Erythroblast (primary cell): ENCODE measurements around the gene XRCC1.
"Not testable (repeated sequence)": the region's sequence is repeated elsewhere in the genome, so short reads cannot be mapped to it uniquely, and the experiment has no call there.

ENCODE experiments used
- DNase-seq, 2 experiments: peaks; one replicate each; lab custom pipeline; 2025; lab: John Stamatoyannopoulos, UW
- GATA1 ChIP-seq: IDR thresholded peaks from 2 replicates; pipeline ENCODE4 v1.6.1; 2011; ENCODE audit warnings: low read depth, mild to moderate bottlenecking, control low read depth, low read length, moderate library complexity
- POLR2A ChIP-seq: IDR thresholded peaks from 2 replicates; pipeline ENCODE4 v1.6.1; 2011; ENCODE audit warnings: mild to moderate bottlenecking, low read length

Gene XRCC1

DNA sequence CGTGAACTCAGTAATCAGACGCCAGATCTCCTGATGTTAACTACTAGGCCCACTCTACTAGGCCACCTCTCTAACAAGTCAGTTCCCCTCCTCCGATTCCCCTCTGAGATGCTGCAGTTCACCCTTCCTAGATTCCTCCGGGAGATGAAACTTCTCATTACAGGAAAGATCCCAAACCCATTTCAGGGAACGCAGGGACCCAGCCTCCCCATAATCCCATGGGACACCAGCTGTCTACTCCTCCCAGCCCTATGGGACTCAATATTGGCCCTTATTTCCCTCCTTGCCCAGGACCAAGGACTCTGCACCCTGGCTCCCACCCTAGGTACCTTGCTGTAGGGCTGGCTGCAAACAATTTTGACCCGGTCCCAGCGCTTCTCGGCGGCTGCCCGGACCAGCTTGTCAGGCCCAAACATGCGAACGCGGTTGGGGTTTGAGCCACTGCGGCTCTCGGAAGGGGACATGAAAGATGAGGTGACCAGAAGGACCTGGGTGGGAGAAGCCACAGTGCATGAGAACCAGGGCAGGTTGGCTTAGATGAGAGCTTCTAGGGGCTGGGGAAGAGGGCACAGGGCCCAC is 20.9 kb downstream of the XRCC1 start:
- TF ChIP-seq GATA1 (no peak), POLR2A (no peak)
- DNase-seq: no peak

DNA sequence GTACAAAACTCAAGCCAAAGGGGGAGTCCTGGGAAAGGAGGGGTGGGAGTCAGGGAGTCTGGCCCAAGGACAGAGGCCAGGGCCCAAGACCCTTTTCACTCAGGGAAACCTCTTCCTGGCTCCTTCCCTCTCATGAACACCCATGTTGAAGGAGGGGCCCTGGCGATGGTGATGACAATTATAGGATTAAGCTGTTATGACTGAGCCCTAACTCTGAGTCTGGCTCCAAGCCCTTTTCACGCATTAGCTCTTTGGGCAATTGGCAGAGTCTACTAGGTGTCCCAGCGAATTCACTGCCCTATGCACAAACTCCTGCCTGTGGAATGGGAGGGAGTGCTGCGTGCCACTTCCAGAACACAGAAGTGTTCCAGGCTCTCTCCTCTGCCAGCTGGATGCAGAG is 21.7 kb downstream of the XRCC1 start:
- no peak for TF ChIP-seq GATA1
- no peak for TF ChIP-seq POLR2A
- DNase-seq: no peak

DNA sequence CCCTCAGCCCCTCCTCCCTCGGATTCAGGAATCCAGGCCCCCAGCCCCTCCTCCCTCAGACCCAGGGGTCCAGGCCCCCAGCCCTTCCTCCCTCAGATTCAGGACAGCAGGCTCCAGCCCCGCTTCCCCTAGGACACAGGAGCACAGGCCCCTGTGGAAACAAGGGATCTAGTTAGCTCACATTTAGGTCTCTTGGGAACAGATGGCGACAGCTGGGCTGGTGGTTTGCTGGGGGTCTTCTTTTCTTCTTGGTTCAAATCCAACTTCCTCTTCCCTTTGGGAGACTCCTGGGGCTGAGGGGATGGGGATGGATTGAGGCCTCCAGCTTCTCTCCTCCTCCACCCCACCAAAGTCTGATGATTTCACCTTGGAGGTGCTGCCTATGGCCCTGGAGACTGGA is 22.7 kb downstream of the XRCC1 start:
- DNase-seq: no peak
- TF ChIP-seq POLR2A (no peak), GATA1 (no peak)

DNA sequence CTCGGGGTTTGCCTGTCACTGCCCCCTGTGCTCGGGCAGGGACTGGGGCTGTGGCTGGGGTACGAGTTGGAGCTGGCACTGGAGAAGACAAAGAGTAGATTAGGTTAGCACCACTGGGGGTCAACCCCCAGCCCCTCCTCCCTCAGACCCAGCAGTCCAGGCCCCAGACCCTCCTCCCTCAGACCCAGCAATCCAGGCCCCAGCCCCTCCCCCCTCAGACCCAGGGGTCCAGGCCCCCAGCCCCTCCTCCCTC is 23.2 kb downstream of the XRCC1 start:
- TF ChIP-seq POLR2A: no peak
- TF ChIP-seq GATA1: no peak
- DNase-seq: no peak

DNA sequence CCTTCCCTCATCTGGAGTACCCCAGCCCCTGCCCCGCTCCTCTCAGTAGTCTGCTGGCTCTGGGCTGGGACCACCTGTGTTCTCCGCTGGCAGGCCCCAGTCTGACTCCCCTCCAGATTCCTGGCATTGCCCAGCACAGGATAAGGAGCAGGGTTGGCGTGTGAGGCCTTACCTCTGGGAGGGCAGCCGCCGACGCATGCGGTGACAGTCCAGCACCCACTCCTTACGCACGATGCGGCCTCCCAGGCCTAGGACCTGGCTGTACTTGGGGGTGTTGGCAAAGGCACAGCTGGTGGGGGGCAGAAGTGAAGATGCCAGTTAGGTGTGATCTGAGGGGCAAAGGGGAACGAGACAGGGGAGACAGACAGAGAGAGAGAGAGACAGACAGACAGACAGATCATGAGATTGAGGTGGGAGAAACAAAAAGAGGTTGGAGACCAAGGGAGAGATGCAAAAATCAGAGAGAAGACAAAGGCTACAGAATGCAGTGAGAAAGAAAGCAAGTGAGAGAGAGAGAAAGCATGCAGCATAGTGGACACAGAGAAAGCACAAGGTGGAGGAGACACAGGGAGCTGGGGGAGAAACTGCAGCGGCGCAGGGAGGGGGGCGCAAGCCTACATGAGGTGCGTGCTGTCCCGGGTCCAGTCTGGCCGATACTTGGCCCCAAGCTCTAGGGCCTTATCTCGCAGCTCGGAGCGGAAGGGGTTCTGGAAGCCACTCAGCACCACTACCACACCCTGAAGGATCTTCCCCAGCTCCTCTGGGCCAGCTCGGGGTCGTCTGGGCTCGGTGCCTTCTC is 23.7 kb downstream of the XRCC1 start:
- no peak for DNase-seq
- TF ChIP-seq GATA1 (no peak), POLR2A (no peak)

DNA sequence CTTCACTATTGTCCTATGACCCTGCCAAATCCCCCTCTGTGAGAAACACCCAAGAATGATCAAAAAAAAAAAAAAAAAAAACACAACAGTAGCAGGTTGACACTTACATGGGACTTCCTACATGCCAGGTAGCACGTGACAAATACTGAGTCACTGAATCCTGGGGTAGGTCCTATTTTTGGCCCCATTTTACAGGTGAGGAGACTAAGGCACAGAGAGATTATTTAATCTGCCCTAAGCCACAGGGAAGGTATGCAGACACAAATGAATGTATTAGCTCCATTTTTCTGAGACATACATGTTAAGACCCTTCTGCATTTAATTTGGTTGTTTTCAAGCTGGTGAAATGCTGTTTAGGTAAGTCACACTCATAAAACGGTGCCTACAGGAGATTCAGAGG is 26.6 kb downstream of the XRCC1 start:
- DNase-seq: no peak
- TF ChIP-seq POLR2A (no peak), GATA1 (no peak)

DNA sequence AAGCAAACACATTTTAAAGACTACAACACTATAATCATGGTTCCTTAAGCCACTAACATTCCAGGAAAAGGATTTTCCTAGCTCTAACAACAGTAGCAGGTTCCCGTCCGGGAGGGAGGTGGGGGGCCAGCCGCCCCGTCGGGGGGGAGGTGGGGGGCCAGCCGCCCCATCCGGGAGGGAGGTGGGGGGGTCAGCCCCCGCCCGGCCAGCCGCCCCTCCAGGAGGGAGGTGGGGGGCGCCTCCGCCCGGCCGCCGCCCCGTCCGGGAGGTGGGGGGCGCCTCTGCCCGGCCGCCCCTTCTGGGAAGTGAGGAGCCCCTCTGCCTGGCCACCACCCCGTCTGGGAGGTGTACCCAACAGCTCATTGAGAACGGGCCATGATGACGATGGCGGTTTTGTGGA is 27.4 kb downstream of the XRCC1 start:
- DNase-seq: not testable (repeated sequence)

DNA sequence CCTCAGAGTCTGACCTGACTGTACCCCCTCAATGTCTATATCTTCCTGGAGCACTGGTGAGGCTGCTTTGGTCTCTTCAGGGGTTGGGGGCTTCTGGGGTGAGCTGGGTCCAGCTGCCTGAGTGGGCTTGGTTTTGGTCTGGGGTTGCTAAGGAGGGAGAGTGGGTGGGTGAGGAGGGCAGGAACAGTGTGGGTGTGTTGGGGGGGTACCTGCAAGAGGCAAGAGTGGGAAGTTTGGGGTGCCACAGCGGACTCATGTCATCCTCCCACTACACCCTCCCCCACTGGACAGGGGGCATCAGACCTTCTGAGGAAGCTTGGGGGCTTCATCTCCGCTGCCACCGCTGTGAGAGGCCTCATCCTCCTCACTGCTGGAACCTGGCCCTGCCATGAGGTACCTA is 28.7 kb downstream of the XRCC1 start:
- no peak for TF ChIP-seq GATA1
- no peak for TF ChIP-seq POLR2A
- no peak for DNase-seq

DNA sequence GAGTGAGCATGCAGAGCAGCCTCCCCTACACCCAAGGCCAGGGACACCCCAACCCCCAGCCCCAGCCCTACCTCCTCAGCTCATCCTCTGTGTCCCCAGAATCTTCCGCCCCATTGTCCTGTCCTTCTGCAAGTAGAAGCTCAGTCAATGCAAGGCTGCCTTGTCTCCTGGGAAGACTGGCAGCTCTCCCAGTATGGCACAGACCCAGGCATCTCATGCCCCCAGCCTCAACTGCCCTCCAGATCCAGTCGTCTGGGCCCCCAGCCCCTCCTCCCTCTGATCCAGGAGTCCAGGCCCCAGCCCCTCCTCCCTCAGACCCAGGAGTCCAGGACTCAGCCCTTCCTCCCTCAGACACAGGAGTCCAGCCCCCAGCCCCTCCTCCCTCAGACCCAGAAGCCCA is 29.3 kb downstream of the XRCC1 start:
- TF ChIP-seq POLR2A: no peak
- TF ChIP-seq GATA1: no peak
- no peak for DNase-seq

DNA sequence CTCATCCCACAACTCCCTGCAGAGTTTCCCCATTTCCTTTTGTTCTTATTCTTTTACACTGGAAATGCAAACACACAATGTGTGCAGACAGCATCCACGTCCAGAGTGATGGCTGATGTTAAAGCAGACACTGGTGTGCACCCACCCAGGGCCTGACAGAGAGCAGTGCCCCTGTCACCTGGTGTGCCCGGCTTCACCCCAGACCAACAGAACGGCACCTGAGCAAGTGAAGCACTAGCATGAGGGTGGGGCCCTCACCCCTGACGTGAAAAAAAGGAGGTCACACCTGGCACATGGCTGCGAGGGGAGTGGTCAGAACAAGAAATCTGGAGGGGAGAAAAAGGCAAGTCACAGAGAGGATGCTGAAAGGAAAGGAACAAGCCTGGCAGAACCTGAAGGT is 30.1 kb downstream of the XRCC1 start:
- no peak for DNase-seq
- TF ChIP-seq GATA1 (no peak), POLR2A (no peak)

DNA sequence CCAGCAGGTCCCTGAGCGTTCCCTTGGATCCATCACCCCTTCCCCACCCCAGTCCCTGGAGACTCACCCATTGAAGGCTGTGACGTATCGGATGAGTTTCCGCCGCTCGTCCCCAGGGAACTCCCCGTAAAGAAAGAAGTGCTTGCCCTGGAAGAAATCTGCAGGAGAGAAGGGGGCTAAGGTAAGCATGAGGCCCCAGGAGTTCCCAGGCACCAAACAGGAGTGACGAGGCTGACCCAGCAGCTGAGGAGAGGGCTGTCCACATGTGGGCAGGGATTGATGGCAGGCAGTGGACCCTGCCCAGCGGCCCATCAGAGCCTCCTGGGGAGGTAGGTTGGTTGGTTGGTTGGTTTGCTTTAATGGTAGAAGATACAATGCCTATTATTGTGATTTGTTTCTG is 31.2 kb downstream of the XRCC1 start:
- DNase-seq: no peak
- no peak for TF ChIP-seq POLR2A

DNA sequence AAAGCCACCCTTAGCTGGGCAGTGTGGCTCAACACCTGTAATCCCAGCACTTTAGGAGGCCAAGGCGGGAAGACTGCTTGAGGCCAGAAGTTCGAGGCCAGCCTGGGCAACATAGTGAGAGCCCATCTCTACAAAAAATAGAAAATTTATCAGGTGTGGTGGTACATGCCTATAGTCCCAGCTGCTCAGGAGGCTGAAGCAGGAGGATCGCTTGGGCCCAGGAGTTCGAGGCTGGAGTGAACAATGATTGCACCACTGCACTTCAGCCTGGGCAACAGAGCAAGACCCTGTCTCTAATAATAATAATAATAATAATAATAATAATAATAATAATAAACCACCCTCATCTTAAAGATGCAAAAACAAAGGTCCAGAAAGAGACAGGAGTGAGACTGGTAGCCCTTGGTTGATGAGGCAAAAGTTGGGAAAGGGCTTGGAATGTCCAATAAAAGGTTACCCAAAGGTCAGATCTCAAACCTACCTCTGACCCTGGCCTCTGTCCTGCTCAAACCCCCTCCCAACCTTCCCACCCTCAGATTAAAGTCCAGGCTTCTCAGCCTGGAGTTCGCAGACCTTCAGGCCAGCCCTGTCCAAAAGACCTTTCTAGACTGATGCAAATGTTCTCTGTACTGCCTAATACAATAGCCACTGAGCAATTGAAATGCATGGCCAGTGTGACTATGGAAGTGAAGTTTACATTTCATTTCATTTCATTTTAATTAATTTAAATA is 33.2 kb downstream of the XRCC1 start:
- no peak for DNase-seq
- TF ChIP-seq POLR2A (no peak), GATA1 (no peak)

DNA sequence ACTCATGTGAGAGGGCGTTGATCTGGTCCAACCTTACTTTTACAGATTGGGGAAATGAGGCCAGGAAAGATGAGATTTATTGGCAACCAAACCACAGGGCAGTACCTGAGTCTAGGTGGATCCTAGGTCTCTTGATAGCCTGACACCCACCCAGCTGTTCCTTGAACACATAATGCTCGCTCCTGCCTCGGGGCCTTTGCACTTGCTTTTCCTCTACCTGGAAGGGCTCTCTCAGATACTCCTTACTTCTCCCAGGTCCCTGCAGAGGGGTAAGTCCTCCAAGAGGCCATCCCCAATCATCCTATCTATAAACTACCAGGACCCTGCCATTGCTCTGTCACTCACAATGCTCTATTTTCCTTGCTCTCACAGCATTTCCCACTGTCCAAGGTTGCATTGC is 34.9 kb downstream of the XRCC1 start:
- no peak for DNase-seq
- TF ChIP-seq GATA1 (no peak), POLR2A (no peak)

DNA sequence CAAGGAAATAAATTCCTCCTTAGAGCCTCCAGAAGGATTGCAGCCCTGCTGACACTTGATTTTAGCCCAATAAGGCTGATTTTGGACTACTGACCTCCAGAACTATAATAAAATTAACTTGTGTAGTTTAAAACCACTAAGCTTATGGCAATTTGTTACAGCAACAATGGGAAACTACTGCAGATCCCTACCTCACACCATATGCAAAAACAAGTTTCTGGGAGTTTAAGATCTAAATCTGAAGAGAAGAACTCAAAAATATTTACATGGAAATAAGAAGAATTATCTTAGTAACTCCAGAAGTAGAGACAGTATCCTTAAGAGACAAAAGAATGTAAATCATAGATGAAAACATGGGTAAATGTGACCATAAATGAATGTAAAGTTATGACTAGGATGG is 36.4 kb downstream of the XRCC1 start:
- no peak for TF ChIP-seq POLR2A
- no peak for TF ChIP-seq GATA1
- peak in 1 of 2 experiments; percentile 10 for DNase-seq
